GM19395 (cell line): Measurements from ENCODE around the gene ZNF827.

Experiments
- ATAC-seq: cut with Tn5 transposase; IDR thresholded peaks from one replicate; pipeline ENCODE4 v1.9.1; 2021; ENCODE audit warnings: mild to moderate bottlenecking, moderate library complexity; ENCODE audit not compliant: unreplicated experiment

The ZNF827 gene

GRCh38 chr4:145868637-145869409 lies 69.8 kb downstream of the ZNF827 start:
- peak; percentile 61 for ATAC-seq

GRCh38 chr4:145867406-145867805 lies 71.2 kb downstream of the ZNF827 start:
- ATAC-seq, result no peak

- ATAC-seq, result no peak
These were observed 71.6 kb downstream of the ZNF827 start for GRCh38 chr4:145866991-145867390.

- peak; percentile 58 for ATAC-seq
These were observed 73.2 kb downstream of the ZNF827 start for GRCh38 chr4:145865274-145865941.

- ATAC-seq, result no peak
These were observed 75.4 kb downstream of the ZNF827 start for GRCh38 chr4:145863191-145863590.

- no peak for ATAC-seq
These were observed 77.0 kb downstream of the ZNF827 start for GRCh38 chr4:145861336-145862318.

GRCh38 chr4:145860897-145861296 lies 77.7 kb downstream of the ZNF827 start:
- no peak for ATAC-seq

GRCh38 chr4:145860446-145860845 lies 78.2 kb downstream of the ZNF827 start:
- ATAC-seq, result no peak

- ATAC-seq, result no peak
These were observed 78.7 kb downstream of the ZNF827 start for GRCh38 chr4:145859926-145860325.

- ATAC-seq, result no peak
These were observed 79.2 kb downstream of the ZNF827 start for GRCh38 chr4:145859426-145859825.

GRCh38 chr4:145852256-145852839 lies 86.3 kb downstream of the ZNF827 start:
- ATAC-seq, result no peak

- no peak for ATAC-seq
These were observed 87.0 kb downstream of the ZNF827 start for GRCh38 chr4:145851511-145852201.

GRCh38 chr4:145847764-145848163 lies 90.9 kb downstream of the ZNF827 start:
- ATAC-seq, result no peak

GRCh38 chr4:145845118-145845517 lies 93.5 kb downstream of the ZNF827 start:
- no peak for ATAC-seq

GRCh38 chr4:145843639-145844038 lies 95.0 kb downstream of the ZNF827 start:
- ATAC-seq, result no peak

- ATAC-seq, result no peak
These were observed 95.5 kb downstream of the ZNF827 start for GRCh38 chr4:145843148-145843547.

GRCh38 chr4:145842224-145842887 lies 96.3 kb downstream of the ZNF827 start:
- no peak for ATAC-seq

- no peak for ATAC-seq
These were observed 97.8 kb downstream of the ZNF827 start for GRCh38 chr4:145840801-145841200.

GRCh38 chr4:145840162-145840768 lies 98.4 kb downstream of the ZNF827 start:
- peak; percentile 92 for ATAC-seq
